ENCODE measurements around the gene LAPTM5.

GRCh38 chr1:30725450-30726095 is 32.0 kb downstream of the LAPTM5 start:
- TF ChIP-seq POLR2A (IDR thresholded peaks at IDR 0.05) (no peak), CTCF (IDR thresholded peaks at IDR 0.05) (no peak), EP300 (IDR thresholded peaks at IDR 0.05) (no peak), POLR2AphosphoS5 (IDR thresholded peaks at IDR 0.05) (no peak)
